Smooth muscle cell (in vitro differentiated cells): ENCODE results near the gene SOX18. TPM values are rescaled to one million over a fixed set of nuclear protein-coding genes. Genes with fewer than 3 reads are reported as not detected.

ENCODE experiments used
- DNase-seq: peaks from one replicate; lab custom pipeline; 2025; ENCODE audit not compliant: unreplicated experiment; lab: John Stamatoyannopoulos, UW
- H2AFZ ChIP-seq: fragments of 200-600 bp; sonication (generic); 2 replicates; pipeline ENCODE4 v1.6.0; 2016; ENCODE audit warnings: antibody characterized with exemption, low read depth, mild to moderate bottlenecking
- H3F3A ChIP-seq: fragments of 200-600 bp; sonication (generic); 2 replicates; pipeline ENCODE4 v1.6.0; 2017; ENCODE audit warnings: antibody characterized with exemption, low read depth
- H3K27ac ChIP-seq: fragments of 200-600 bp; sonication (generic); 2 replicates; pipeline ENCODE4 v1.5.1; 2016; ENCODE audit warnings: low read depth, mild to moderate bottlenecking
- H3K27me3 ChIP-seq: fragments of 200-600 bp; sonication (generic); 2 replicates; pipeline ENCODE4 v1.6.1; 2016; ENCODE audit warnings: low read depth, mild to moderate bottlenecking
- H3K36me3 ChIP-seq: fragments of 200-600 bp; sonication (generic); 2 replicates; pipeline ENCODE4 v1.5.1; 2016; ENCODE audit warnings: low read depth
- H3K4me1 ChIP-seq: fragments of 200-600 bp; sonication (generic); 2 replicates; pipeline ENCODE4 v1.5.1; 2016; ENCODE audit warnings: low read depth
- H3K4me2 ChIP-seq: fragments of 200-600 bp; sonication (generic); 2 replicates; pipeline ENCODE4 v1.6.0; 2016; ENCODE audit warnings: mild to moderate bottlenecking
- H3K4me3 ChIP-seq: fragments of 200-600 bp; sonication (generic); 2 replicates; pipeline ENCODE4 v1.5.1; 2016; ENCODE audit warnings: mild to moderate bottlenecking
- H3K79me2 ChIP-seq: fragments of 200-600 bp; sonication (generic); 2 replicates; pipeline ENCODE4 v1.6.0; 2016; ENCODE audit warnings: low read depth, mild to moderate bottlenecking
- H3K9ac ChIP-seq: fragments of 200-600 bp; sonication (generic); 2 replicates; pipeline ENCODE4 v1.6.0; 2016; ENCODE audit warnings: low read depth
- H3K9me3 ChIP-seq: fragments of 200-600 bp; sonication (generic); replicated peaks from 2 replicates; pipeline ENCODE4 v1.5.1; 2016; ENCODE audit warnings: low read depth
- H4K20me1 ChIP-seq: fragments of 200-600 bp; sonication (generic); 2 replicates; pipeline ENCODE4 v1.6.0; 2016; ENCODE audit warnings: low read depth
- WGBS: methylation state at CpG from one replicate; pipeline ENCODE4 v1.1.7; 2016; ENCODE audit warnings: low lambda C conversion rate; 5-methylcytosine and 5-hydroxymethylcytosine counted together
- polyA plus RNA-seq: library from polyadenylated mRNA; unstranded; fragments of >200 nt; fragmentation: Nextera tagmentation; extraction: Ambion mirVana; gene quantifications from 2 replicates; pipeline ENCODE4 v1.2.1, GENCODE V29; 2016
- total RNA-seq: library from RNA; depleted of rRNA; stranded (reverse); fragments of >200 nt; gene quantifications from 2 replicates; pipeline ENCODE4 v1.2.3, GENCODE V29; 2014
- TF ChIP-seq, protein P1 (sequence below): fragments of 200-600 bp; sonication (generic); IDR thresholded peaks from 2 replicates; pipeline ENCODE4 v1.5.1; 2017; ENCODE audit warnings: borderline replicate concordance, mild to moderate bottlenecking, antibody characterized with exemption; ENCODE audit not compliant: insufficient read depth, poor library complexity, severe bottlenecking

The SOX18 gene
- total and polyA plus RNA-seq, 2 experiments from 2014 or later, result 0.54 to 9.7 TPM

DNA sequence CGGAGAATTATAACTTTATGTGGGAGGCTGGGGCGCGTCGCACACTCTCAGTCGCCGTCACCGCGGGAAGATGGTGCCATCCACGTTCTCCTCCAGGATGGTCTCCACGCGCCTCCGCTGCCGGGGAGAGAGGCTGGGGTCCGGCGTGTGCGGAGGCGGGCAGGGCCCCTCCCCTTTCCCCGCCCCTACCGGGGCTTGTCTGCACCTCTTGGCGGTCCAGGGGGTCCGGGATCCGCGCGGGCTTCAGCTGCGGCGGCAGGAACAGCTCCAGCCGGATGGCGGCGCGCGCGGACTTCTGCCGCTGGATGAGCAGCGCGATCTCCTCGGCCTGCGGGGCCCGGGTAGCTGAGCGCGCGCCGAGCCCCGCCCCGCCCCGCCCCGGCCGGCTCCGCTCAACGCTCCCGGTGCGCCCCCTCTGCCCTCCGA lies 34.0 kb upstream of the SOX18 start:
- Histone ChIP-seq H3F3A (peaks cover 14% of the 10 kb centered on the region), H3K4me3 (peak overlapping the region; percentile 75), H3K9ac (no peak overlapping the region), H4K20me1 (no peaks in the 10 kb centered on the region), H2AFZ (peak overlapping the region; percentile 86), H3K36me3 (no peaks in the 10 kb centered on the region), H3K79me2 (no peaks in the 10 kb centered on the region), H3K27me3 (peaks cover 26% of the 10 kb centered on the region), H3K4me2 (peak overlapping the region; percentile 98), H3K27ac (no peak overlapping the region), H3K4me1 (peaks cover 18% of the 10 kb centered on the region), H3K9me3 (no peaks in the 10 kb centered on the region)
- 9% methylated on average over 13 of the region's 52 CpGs for WGBS
- TF ChIP-seq, protein P1, sequence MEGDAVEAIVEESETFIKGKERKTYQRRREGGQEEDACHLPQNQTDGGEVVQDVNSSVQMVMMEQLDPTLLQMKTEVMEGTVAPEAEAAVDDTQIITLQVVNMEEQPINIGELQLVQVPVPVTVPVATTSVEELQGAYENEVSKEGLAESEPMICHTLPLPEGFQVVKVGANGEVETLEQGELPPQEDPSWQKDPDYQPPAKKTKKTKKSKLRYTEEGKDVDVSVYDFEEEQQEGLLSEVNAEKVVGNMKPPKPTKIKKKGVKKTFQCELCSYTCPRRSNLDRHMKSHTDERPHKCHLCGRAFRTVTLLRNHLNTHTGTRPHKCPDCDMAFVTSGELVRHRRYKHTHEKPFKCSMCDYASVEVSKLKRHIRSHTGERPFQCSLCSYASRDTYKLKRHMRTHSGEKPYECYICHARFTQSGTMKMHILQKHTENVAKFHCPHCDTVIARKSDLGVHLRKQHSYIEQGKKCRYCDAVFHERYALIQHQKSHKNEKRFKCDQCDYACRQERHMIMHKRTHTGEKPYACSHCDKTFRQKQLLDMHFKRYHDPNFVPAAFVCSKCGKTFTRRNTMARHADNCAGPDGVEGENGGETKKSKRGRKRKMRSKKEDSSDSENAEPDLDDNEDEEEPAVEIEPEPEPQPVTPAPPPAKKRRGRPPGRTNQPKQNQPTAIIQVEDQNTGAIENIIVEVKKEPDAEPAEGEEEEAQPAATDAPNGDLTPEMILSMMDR, result peak; percentile 48
- DNase-seq, result peak; percentile 49

- H3K4me2 ChIP-seq, result peak overlapping the region; percentile 98
- peaks cover 18% of the 10 kb centered on the region for H3K4me1 ChIP-seq
- peak overlapping the region; percentile 75 for H3K4me3 ChIP-seq
- 29% methylated on average over 13 of the region's 13 CpGs for WGBS
- no peak overlapping the region for H3K9ac ChIP-seq
- no peak overlapping the region for H3K27ac ChIP-seq
- peaks cover 14% of the 10 kb centered on the region for H3F3A ChIP-seq
- peaks cover 26% of the 10 kb centered on the region for H3K27me3 ChIP-seq
- no peaks in the 10 kb centered on the region for H4K20me1 ChIP-seq
- H3K36me3 ChIP-seq, result no peaks in the 10 kb centered on the region
- no peak for DNase-seq
- TF ChIP-seq, protein P1, result no peak
- H2AFZ ChIP-seq, result no peak overlapping the region
- H3K79me2 ChIP-seq, result no peaks in the 10 kb centered on the region
- no peaks in the 10 kb centered on the region for H3K9me3 ChIP-seq
Measured at GRCh38 chr20:64082820-64083377, 33.5 kb upstream of the SOX18 start.

DNA sequence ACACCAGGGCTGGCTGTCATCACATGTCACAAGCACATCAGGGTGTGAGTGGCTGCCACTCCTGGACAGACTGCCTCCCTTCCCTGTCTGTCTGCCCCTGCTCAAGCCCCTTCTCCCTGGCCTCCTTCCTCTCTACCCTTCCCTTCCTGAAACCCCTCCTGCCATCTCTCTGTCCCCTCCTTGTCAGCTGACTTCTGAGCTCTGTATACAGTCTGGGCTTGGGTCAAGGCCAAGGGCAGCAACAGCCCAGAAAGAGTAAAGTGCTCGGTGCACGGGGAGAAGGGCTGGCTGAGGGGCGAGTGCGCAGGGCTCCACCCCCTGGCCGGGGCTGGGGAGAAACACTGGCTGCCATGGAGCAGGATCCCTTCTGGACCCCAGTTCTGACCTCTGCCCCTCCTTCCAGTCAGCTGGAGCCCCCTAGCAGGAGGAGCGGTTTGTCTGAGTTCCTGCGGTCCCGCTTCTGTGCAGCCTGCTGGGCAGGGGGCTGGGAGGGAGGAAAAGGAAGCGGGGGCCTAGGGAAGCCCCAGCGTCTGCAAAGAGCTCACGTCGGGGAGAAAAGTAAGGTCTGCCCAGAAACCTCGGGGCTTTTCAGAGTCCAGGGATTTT lies 32.8 kb upstream of the SOX18 start:
- no peaks in the 10 kb centered on the region for H4K20me1 ChIP-seq
- peaks cover 18% of the 10 kb centered on the region for H3K4me1 ChIP-seq
- no peak overlapping the region for H3K27ac ChIP-seq
- H3K36me3 ChIP-seq, result no peaks in the 10 kb centered on the region
- H2AFZ ChIP-seq, result no peak overlapping the region
- H3K4me3 ChIP-seq, result no peak overlapping the region
- H3K9ac ChIP-seq, result no peak overlapping the region
- peaks cover 14% of the 10 kb centered on the region for H3F3A ChIP-seq
- TF ChIP-seq, protein P1, result no peak
- H3K79me2 ChIP-seq, result no peaks in the 10 kb centered on the region
- H3K9me3 ChIP-seq, result no peaks in the 10 kb centered on the region
- 26% methylated on average over 13 of the region's 13 CpGs for WGBS
- DNase-seq, result no peak
- H3K27me3 ChIP-seq, result peaks cover 26% of the 10 kb centered on the region
- peak overlapping the region; percentile 61 for H3K4me2 ChIP-seq

DNA sequence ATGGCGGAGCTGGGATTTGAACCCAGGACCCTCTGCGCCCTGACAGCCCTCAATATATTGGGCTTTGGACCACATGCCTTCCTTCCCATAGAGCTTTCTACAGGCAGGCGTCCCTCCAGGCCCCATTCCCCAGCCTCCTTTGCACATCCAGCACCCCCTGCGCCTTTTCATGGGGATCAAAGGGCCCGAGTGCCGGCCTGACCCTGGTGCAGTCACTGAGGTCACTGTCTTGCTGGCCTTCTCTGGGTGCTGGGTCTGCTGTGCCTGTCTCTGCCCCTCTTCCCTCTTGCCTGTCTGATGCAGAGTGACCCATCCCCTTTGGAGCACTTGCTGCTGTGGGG lies 32.2 kb upstream of the SOX18 start:
- no peak for DNase-seq
- H3K79me2 ChIP-seq, result no peaks in the 10 kb centered on the region
- TF ChIP-seq, protein P1, result no peak
- H3K36me3 ChIP-seq, result no peaks in the 10 kb centered on the region
- no peak overlapping the region for H3K9ac ChIP-seq
- H2AFZ ChIP-seq, result no peak overlapping the region
- H3K4me1 ChIP-seq, result peaks cover 18% of the 10 kb centered on the region
- no peak overlapping the region for H3K27ac ChIP-seq
- peaks cover 14% of the 10 kb centered on the region for H3F3A ChIP-seq
- no peak overlapping the region for H3K4me3 ChIP-seq
- peaks cover 26% of the 10 kb centered on the region for H3K27me3 ChIP-seq
- H4K20me1 ChIP-seq, result no peaks in the 10 kb centered on the region
- no peak overlapping the region for H3K4me2 ChIP-seq
- H3K9me3 ChIP-seq, result no peaks in the 10 kb centered on the region
- 95% methylated on average over 6 of the region's 6 CpGs for WGBS
